Upper lobe of left lung (tissue), 4 donors: ENCODE measurements around the gene PLCB2.

Experiments
- POLR2A ChIP-seq, 4 donors: fragments of 450-650 bp; IDR thresholded peaks; one replicate each; pipeline ENCODE4 v1.5.1; 2016 to 2017; ENCODE audit warnings: antibody characterized with exemption in 4 of 4, mild to moderate bottlenecking in 2 of 4
- POLR2AphosphoS5 ChIP-seq, 2 donors: sonication (generic); formaldehyde crosslinking; IDR thresholded peaks; one replicate each; pipeline ENCODE4 v1.5.1; 2017; ENCODE audit warnings: antibody characterized with exemption in 2 of 2

- TF ChIP-seq POLR2AphosphoS5 (IDR thresholded peaks at IDR 0.05) (no peak), POLR2A (IDR thresholded peaks at IDR 0.05) (no peak)
Measured at GRCh38 chr15:40353697-40354096, 46.0 kb upstream of the PLCB2 start.
